Measurements from ENCODE around the gene MOBP. TPM values are rescaled to one million over a fixed set of nuclear protein-coding genes. Genes with fewer than 3 reads are reported as not detected.

Gene MOBP
- polyA plus RNA-seq, 1 donor, result 0.10 TPM

DNA sequence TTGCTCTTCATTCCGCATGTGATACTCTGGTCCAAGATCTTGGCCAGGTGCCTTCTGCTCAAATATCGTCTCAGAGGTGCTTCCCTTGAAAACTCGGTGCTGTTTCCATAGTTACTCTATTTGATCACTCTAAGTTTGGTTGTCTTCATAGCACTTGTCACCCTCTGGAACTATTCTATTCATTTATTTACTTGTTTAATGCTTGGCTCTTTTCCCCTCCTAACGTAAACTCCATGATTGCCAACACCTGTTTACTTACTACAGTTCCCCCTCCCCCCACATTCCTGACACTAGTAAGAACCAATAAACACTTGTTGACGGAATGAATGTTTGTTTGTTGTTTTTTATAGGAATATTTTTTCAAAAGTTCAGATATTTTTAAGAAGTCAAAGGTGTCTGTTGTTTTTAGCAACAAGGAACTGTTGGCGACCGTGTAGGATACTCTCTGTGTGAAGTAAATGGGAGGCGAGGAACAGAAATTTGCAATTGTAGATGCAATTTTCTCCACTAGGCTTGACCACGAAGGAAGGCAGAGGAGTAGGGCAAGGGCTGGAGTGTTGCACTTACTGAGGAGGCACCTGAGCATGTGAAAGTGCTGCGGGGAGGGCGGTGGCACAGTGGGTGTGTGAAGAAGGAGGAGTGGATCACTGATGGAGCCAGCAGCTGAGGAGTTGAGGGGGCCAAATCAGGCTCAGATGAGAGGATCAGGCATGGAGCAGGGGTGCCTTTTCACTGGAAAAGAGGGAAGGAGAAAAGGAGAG is 48.4 kb downstream of the MOBP start:
- no peak overlapping the region for H3K27ac ChIP-seq (ENCODE audit: low read length)
- H3K27me3 ChIP-seq (ENCODE audit: control insufficient read depth, insufficient read depth, low read length), result peaks cover 10% of the 10 kb centered on the region
- H3K4me1 ChIP-seq (ENCODE audit: control insufficient read depth, insufficient read depth, low read length), result no peaks in the 10 kb centered on the region
- no peaks in the 10 kb centered on the region for H3K36me3 ChIP-seq (ENCODE audit: control insufficient read depth, insufficient read depth, low read length)
- no peak overlapping the region for H3K4me3 ChIP-seq (ENCODE audit: low read length)
- DNase-seq, result no peak
- H3K9me3 ChIP-seq (ENCODE audit: control insufficient read depth, low read depth, low read length), result no peaks in the 10 kb centered on the region
- 66% methylated on average over 4 of the region's 11 CpGs for WGBS (ENCODE audit: insufficient coverage, low lambda C conversion rate)

DNA sequence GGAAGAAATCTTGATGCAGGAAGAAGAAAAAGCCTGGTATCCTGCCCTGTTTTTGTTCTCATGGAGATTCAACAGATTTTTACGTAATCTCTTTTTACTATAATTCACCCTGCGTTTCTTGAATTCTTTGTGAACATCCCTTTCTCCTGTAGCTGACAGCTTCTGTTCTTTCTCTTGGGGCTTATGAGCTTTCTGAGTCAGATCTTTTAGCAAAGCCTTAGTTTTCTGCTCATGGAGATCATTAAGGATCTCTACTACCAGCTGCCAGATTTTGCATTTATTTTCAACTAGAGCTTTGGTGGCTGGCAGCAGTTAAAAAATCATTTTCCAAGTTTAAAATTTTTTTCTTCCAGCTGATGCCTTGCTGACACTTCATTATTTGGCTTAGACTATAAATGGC is 51.6 kb downstream of the MOBP start:
- Histone ChIP-seq H3K9me3 (ENCODE audit: control insufficient read depth, low read depth, low read length) (peaks cover 2% of the 10 kb centered on the region), H3K4me1 (ENCODE audit: control insufficient read depth, insufficient read depth, low read length) (no peaks in the 10 kb centered on the region), H3K4me3 (ENCODE audit: low read length) (no peak overlapping the region), H3K27me3 (ENCODE audit: control insufficient read depth, insufficient read depth, low read length) (peaks cover 4% of the 10 kb centered on the region), H3K27ac (ENCODE audit: low read length) (no peak overlapping the region), H3K36me3 (ENCODE audit: control insufficient read depth, insufficient read depth, low read length) (no peaks in the 10 kb centered on the region)
- no CpG with 5 or more reads among the region's 2 CpGs for WGBS (ENCODE audit: insufficient coverage, low lambda C conversion rate)
- no peak for DNase-seq

DNA sequence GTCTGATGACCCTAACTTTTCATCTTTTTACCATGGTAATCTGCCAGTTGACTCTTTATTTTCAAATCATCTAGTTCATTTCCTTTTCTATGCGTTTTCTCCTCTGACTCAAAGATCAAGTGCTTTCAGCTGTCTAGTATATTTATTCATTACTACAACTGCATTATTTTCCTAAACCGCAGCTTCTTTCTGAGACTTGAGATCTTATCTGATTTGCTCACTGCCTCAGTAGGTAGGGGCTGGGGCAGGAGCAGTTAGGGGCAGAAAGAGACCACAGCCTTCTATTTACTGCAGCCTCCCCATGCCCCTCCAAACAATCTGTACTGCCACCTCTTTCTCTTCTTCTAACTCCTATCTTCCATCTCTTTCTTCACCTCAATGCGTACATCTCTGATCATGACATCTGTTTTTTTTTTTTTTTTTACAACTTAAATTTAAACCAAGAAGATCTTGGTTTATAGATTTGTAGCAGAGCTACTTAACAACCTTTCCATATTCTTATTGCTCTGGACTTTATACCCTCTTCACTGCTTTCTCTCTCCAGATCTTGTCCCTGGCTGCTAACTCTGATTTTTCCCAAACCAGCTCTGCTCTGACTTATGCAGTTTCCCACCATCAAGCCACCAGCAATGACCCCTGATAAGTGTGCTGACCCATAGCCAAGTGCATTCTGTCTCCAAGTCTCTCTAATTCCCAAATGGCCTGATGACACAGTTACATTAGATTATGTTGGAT is 52.2 kb downstream of the MOBP start:
- 70% methylated on average over 2 of the region's 3 CpGs for WGBS (ENCODE audit: insufficient coverage, low lambda C conversion rate)
- no peaks in the 10 kb centered on the region for H3K4me1 ChIP-seq (ENCODE audit: control insufficient read depth, insufficient read depth, low read length)
- H3K27ac ChIP-seq (ENCODE audit: low read length), result no peak overlapping the region
- H3K36me3 ChIP-seq (ENCODE audit: control insufficient read depth, insufficient read depth, low read length), result no peaks in the 10 kb centered on the region
- no peak overlapping the region for H3K4me3 ChIP-seq (ENCODE audit: low read length)
- peaks cover 4% of the 10 kb centered on the region for H3K27me3 ChIP-seq (ENCODE audit: control insufficient read depth, insufficient read depth, low read length)
- H3K9me3 ChIP-seq (ENCODE audit: control insufficient read depth, low read depth, low read length), result peaks cover 2% of the 10 kb centered on the region
- DNase-seq, result no peak

DNA sequence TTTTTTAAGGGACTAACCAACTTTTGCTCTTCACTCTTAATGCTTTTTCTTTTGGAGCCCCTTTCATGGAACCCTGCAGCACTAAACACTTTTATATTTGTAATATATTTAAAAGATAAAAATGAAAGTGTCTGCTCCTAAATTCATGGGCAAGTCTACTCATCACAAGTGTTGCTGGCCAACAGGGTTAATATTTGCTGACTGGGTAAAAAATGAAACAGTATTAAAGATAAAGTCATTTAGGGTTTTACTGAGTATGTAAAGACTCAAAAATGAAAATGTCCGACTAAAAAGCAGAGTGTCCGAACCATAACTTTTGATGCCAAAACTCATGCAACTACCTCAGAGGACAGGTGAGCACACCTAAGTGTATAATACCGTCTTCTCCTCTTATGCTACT is 54.0 kb downstream of the MOBP start:
- Histone ChIP-seq H3K9me3 (ENCODE audit: control insufficient read depth, low read depth, low read length) (peaks cover 2% of the 10 kb centered on the region), H3K4me3 (ENCODE audit: low read length) (no peak overlapping the region), H3K36me3 (ENCODE audit: control insufficient read depth, insufficient read depth, low read length) (no peaks in the 10 kb centered on the region), H3K27me3 (ENCODE audit: control insufficient read depth, insufficient read depth, low read length) (no peaks in the 10 kb centered on the region), H3K4me1 (ENCODE audit: control insufficient read depth, insufficient read depth, low read length) (no peaks in the 10 kb centered on the region), H3K27ac (ENCODE audit: low read length) (no peak overlapping the region)
- no peak for DNase-seq
- WGBS (ENCODE audit: insufficient coverage, low lambda C conversion rate), result no CpG with 5 or more reads among the region's 3 CpGs

DNA sequence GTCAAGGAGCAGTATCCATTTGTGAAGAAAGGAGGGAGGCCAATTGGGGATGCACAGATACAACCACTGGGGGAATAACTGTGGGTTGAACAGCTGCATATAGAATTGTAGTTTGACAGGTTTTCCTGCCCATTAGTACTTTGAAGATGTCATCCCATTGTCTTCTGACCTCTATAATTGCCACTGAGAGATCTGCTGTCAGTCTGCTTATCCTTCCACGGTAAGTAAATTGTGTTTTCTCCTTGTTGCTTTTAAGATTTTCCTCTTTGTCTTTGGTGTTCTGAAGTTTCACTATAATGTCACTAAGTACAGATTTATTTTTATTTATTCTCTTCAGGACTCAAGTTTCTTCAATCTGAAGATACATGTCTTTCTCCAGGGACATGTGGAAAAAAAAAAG is 56.6 kb downstream of the MOBP start:
- no peak for DNase-seq
- Histone ChIP-seq H3K36me3 (ENCODE audit: control insufficient read depth, insufficient read depth, low read length) (no peaks in the 10 kb centered on the region), H3K27ac (ENCODE audit: low read length) (no peak overlapping the region), H3K4me3 (ENCODE audit: low read length) (no peak overlapping the region), H3K4me1 (ENCODE audit: control insufficient read depth, insufficient read depth, low read length) (no peaks in the 10 kb centered on the region), H3K9me3 (ENCODE audit: control insufficient read depth, low read depth, low read length) (peaks cover 2% of the 10 kb centered on the region), H3K27me3 (ENCODE audit: control insufficient read depth, insufficient read depth, low read length) (no peaks in the 10 kb centered on the region)
- no CpG with 5 or more reads among the region's 1 CpG for WGBS (ENCODE audit: insufficient coverage, low lambda C conversion rate)

DNA sequence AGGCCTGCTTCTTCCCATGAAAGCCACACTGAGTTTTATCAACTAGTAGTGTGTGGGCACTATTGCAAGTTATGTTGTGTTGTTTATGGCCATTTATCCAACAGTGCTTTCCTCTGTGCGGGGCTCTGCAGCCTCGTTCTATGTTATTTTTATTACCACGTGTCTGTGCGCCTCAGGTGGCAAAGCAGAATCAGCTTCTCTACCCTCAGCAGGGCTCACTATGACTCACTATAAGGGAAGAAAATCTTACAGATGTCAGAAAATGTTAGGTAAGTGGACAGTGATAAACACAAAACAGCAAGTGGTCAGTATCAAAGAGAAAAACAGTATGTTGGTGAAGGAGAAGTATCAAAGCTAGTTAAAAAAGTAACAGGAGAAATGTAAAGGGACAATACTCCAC is 61.4 kb downstream of the MOBP start:
- no peak overlapping the region for H3K27ac ChIP-seq (ENCODE audit: low read length)
- H3K4me3 ChIP-seq (ENCODE audit: low read length), result no peak overlapping the region
- WGBS (ENCODE audit: insufficient coverage, low lambda C conversion rate), result 67% methylated on average over 4 of the region's 4 CpGs
- no peaks in the 10 kb centered on the region for H3K4me1 ChIP-seq (ENCODE audit: control insufficient read depth, insufficient read depth, low read length)
- H3K9me3 ChIP-seq (ENCODE audit: control insufficient read depth, low read depth, low read length), result peaks cover 2% of the 10 kb centered on the region
- DNase-seq, result no peak
- H3K36me3 ChIP-seq (ENCODE audit: control insufficient read depth, insufficient read depth, low read length), result no peaks in the 10 kb centered on the region
- H3K27me3 ChIP-seq (ENCODE audit: control insufficient read depth, insufficient read depth, low read length), result no peaks in the 10 kb centered on the region

DNA sequence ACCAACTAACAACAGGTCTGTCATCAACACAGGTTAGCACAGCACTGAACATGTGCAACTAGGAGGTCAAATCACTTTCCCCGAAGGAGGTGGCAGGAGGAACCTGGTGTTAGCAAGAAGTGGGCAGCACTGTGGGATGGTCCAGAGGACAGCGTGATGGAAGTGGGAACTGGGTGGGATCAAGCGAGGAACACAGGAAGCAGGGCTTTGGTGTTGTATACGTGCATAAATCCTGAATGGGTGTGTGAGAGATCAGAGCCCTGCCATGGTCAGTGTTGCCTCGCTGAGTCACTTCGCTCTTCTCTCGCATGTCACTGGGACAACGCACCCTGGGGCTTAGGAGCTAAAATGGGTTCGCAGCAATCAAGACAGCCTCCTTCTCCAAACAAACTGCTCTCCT is 62.1 kb downstream of the MOBP start:
- H3K4me1 ChIP-seq (ENCODE audit: control insufficient read depth, insufficient read depth, low read length), result no peaks in the 10 kb centered on the region
- no peak overlapping the region for H3K27ac ChIP-seq (ENCODE audit: low read length)
- DNase-seq, result no peak
- peaks cover 1% of the 10 kb centered on the region for H3K27me3 ChIP-seq (ENCODE audit: control insufficient read depth, insufficient read depth, low read length)
- no peaks in the 10 kb centered on the region for H3K9me3 ChIP-seq (ENCODE audit: control insufficient read depth, low read depth, low read length)
- WGBS (ENCODE audit: insufficient coverage, low lambda C conversion rate), result no CpG with 5 or more reads among the region's 9 CpGs
- H3K4me3 ChIP-seq (ENCODE audit: low read length), result no peak overlapping the region
- H3K36me3 ChIP-seq (ENCODE audit: control insufficient read depth, insufficient read depth, low read length), result no peaks in the 10 kb centered on the region

DNA sequence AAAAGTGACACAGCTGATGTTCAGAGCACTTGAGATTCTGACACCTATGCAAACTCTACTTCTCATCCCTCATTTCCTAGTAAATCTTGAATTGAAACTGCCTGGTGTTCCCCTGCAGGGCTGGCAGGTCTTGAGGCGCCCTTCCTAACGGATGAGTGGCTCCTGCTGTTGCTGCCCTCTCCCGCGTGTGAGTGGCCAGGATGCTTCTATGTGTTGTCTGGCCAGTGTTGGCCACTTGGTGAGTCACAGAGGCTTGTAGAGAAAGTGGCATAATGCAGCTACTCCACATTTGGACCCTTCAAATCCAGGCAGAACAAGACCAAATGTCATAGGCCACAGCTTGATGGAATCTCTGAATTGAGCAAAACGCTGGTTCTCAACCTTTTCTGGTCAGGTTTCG is 63.6 kb downstream of the MOBP start:
- 73% methylated on average over 2 of the region's 6 CpGs for WGBS (ENCODE audit: insufficient coverage, low lambda C conversion rate)
- Histone ChIP-seq H3K4me3 (ENCODE audit: low read length) (no peak overlapping the region), H3K27ac (ENCODE audit: low read length) (no peak overlapping the region)

DNA sequence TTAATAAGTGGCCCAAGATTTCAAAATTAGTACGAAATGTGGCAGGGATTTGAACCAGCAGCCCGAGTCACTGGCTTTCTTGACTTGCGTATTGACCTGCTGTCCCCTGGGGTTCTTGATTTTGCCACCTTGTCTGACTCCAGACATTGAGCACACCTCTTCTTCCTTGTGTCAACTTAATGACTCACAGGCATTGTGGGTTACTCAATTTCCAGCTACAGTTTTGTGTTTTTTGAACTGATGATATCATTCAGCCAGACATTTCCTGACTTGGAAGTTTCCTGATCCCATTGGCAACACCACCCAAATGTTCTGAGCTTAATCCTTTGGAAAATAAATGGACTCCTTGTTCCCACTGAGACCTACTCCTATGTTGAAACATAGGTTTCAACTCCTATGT is 64.2 kb downstream of the MOBP start:
- Histone ChIP-seq H3K4me1 (ENCODE audit: control insufficient read depth, insufficient read depth, low read length) (no peaks in the 10 kb centered on the region), H3K27ac (ENCODE audit: low read length) (no peak overlapping the region), H3K9me3 (ENCODE audit: control insufficient read depth, low read depth, low read length) (no peaks in the 10 kb centered on the region), H3K4me3 (ENCODE audit: low read length) (no peak overlapping the region), H3K36me3 (ENCODE audit: control insufficient read depth, insufficient read depth, low read length) (no peaks in the 10 kb centered on the region), H3K27me3 (ENCODE audit: control insufficient read depth, insufficient read depth, low read length) (peaks cover 2% of the 10 kb centered on the region)
- no peak for DNase-seq
- no CpG with 5 or more reads among the region's 3 CpGs for WGBS (ENCODE audit: insufficient coverage, low lambda C conversion rate)

More for the DNA sequence above, 63.6 kb downstream of the MOBP start:
- H3K27me3 ChIP-seq (ENCODE audit: control insufficient read depth, insufficient read depth, low read length), result peaks cover 2% of the 10 kb centered on the region
- H3K36me3 ChIP-seq (ENCODE audit: control insufficient read depth, insufficient read depth, low read length), result no peaks in the 10 kb centered on the region
- H3K9me3 ChIP-seq (ENCODE audit: control insufficient read depth, low read depth, low read length), result no peaks in the 10 kb centered on the region
- H3K4me1 ChIP-seq (ENCODE audit: control insufficient read depth, insufficient read depth, low read length), result no peaks in the 10 kb centered on the region
- DNase-seq, result no peak

DNA sequence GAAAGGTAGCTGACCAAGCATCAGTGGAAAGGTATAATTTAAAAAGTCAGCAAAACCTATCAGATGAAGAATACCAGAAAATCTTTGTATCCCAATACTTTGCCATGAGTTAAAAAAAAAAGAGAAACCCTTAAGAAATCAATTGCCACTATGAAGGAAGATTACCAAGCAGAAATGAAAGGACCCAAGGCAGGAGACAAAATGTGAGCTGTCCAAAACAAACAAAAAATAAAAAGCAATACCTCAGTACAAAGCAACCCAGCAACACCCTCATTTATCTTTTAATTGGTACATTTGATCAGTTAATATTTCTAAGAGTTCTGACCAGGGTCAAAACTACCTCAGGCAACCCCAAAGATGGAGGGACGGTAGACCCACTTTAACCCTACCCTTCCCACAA is 65.3 kb downstream of the MOBP start:
- no peak for DNase-seq
- 50% methylated on average over 1 of the region's 1 CpG for WGBS (ENCODE audit: insufficient coverage, low lambda C conversion rate)
- no peak overlapping the region for H3K27ac ChIP-seq (ENCODE audit: low read length)
- no peak overlapping the region for H3K4me3 ChIP-seq (ENCODE audit: low read length)
- no peaks in the 10 kb centered on the region for H3K4me1 ChIP-seq (ENCODE audit: control insufficient read depth, insufficient read depth, low read length)
- H3K36me3 ChIP-seq (ENCODE audit: control insufficient read depth, insufficient read depth, low read length), result no peaks in the 10 kb centered on the region
- H3K27me3 ChIP-seq (ENCODE audit: control insufficient read depth, insufficient read depth, low read length), result peaks cover 2% of the 10 kb centered on the region
- no peaks in the 10 kb centered on the region for H3K9me3 ChIP-seq (ENCODE audit: control insufficient read depth, low read depth, low read length)
